GM19468 (cell line): ENCODE measurements around the gene CDAN1.

Source experiments
- ATAC-seq: cut with Tn5 transposase; IDR thresholded peaks from one replicate; pipeline ENCODE4 v1.9.1; 2021; ENCODE audit warnings: mild to moderate bottlenecking, moderate library complexity, moderate number of reproducible peaks; ENCODE audit not compliant: unreplicated experiment; ENCODE audit errors: extremely low read depth

CDAN1 gene

GRCh38 chr15:42716626-42717025 is 20.3 kb downstream of the CDAN1 start:
- ATAC-seq, result no peak

- ATAC-seq, result no peak
Observed at GRCh38 chr15:42716125-42716524, 20.8 kb downstream of the CDAN1 start.

GRCh38 chr15:42712584-42712983 is 24.3 kb downstream of the CDAN1 start:
- ATAC-seq, result no peak

GRCh38 chr15:42711746-42712145 is 25.2 kb downstream of the CDAN1 start:
- ATAC-seq, result no peak

GRCh38 chr15:42710662-42711061 is 26.3 kb downstream of the CDAN1 start:
- ATAC-seq, result no peak

- no peak for ATAC-seq
Observed at GRCh38 chr15:42707873-42708544, 28.9 kb downstream of the CDAN1 start.

- no peak for ATAC-seq
Observed at GRCh38 chr15:42707068-42707467, 29.9 kb downstream of the CDAN1 start.

- ATAC-seq, result no peak
Observed at GRCh38 chr15:42705336-42705735, 31.6 kb downstream of the CDAN1 start.

- ATAC-seq, result no peak
Observed at GRCh38 chr15:42704492-42704926, 32.4 kb downstream of the CDAN1 start.

GRCh38 chr15:42696626-42697025 is 40.3 kb downstream of the CDAN1 start:
- no peak for ATAC-seq

GRCh38 chr15:42695527-42696071 is 41.3 kb downstream of the CDAN1 start:
- no peak for ATAC-seq

GRCh38 chr15:42694398-42694797 is 42.5 kb downstream of the CDAN1 start:
- no peak for ATAC-seq

GRCh38 chr15:42693942-42694341 is 43.0 kb downstream of the CDAN1 start:
- no peak for ATAC-seq

GRCh38 chr15:42693496-42693895 is 43.4 kb downstream of the CDAN1 start:
- ATAC-seq, result no peak

GRCh38 chr15:42692997-42693396 is 43.9 kb downstream of the CDAN1 start:
- no peak for ATAC-seq

GRCh38 chr15:42692536-42692935 is 44.4 kb downstream of the CDAN1 start:
- no peak for ATAC-seq

GRCh38 chr15:42691770-42692169 is 45.2 kb downstream of the CDAN1 start:
- no peak for ATAC-seq

GRCh38 chr15:42691308-42691707 is 45.6 kb downstream of the CDAN1 start:
- no peak for ATAC-seq

GRCh38 chr15:42688301-42688700 is 48.6 kb downstream of the CDAN1 start:
- ATAC-seq, result no peak

GRCh38 chr15:42687740-42688139 is 49.2 kb downstream of the CDAN1 start:
- no peak for ATAC-seq

- no peak for ATAC-seq
Observed at GRCh38 chr15:42686281-42686680, 50.6 kb downstream of the CDAN1 start.

GRCh38 chr15:42681119-42681518 is 55.8 kb downstream of the CDAN1 start:
- no peak for ATAC-seq
